HepG2 (cell line): ENCODE results near the gene TMEM220. TPM values are rescaled to one million over a fixed set of nuclear protein-coding genes. Genes with fewer than 3 reads are reported as not detected.

ENCODE experiments used
- ATAC-seq: fragments of 200-7000 bp; cut with Tn5 transposase; 3 replicates; pipeline ENCODE4 v1.9.1; 2020; ENCODE audit warnings: mild to moderate bottlenecking, moderate library complexity
- BruUV-seq: library from RNA; stranded (reverse); fragments of 400-500 nt; replicated peaks from 2 replicates; lab custom pipeline; 2021; lab: Mats Ljungman, UMichigan
- CTCF ChIA-PET: fragments of 300-600 bp; formaldehyde crosslinking; extraction: SDS; loops from one replicate; lab custom pipeline; 2021; ENCODE audit warnings: low total read pairs, inconsistent platforms, low intra/inter-chr PET ratio; lab: Yijun Ruan, JAX
- POLR2A ChIA-PET: fragments of 350-600 bp; sonication (Branson Sonifier 250); formaldehyde crosslinking; loops from one replicate; lab custom pipeline; 2020; ENCODE audit warnings: antibody characterized with exemption, inconsistent platforms; lab: Yijun Ruan, JAX
- DNase-seq: peaks from one replicate; pipeline ENCODE4 v3.0.0-alpha.2; 2015; ENCODE audit warnings: low spot score
- FAIRE-seq: peaks from 3 replicates; lab custom pipeline; 2011; peaks lifted over from hg19 to GRCh38; lab: Jason Lieb, UNC
- H2AFZ ChIP-seq: one replicate; pipeline ENCODE4 v1.6.1; 2011; ENCODE audit warnings: low read length, inconsistent platforms
- H3K27ac ChIP-seq: fragments of 300-600 bp; 3 replicates; pipeline ENCODE4 v1.8.0; 2011; ENCODE audit warnings: mixed run types, mild to moderate bottlenecking, mixed read lengths, low read length, inconsistent platforms; ENCODE audit not compliant: insufficient read depth; ENCODE audit errors: extremely low read length
- H3K27me3 ChIP-seq, 2 experiments: fragments of 200-600 bp in 1 of 2; 2 replicates in 1 of 2; 3 replicates in 1 of 2; pipeline versions ENCODE4 v1.6.0 to v1.8.0; 2011; ENCODE audit warnings: low read length in 2 of 2, mild to moderate bottlenecking in 2 of 2, moderate library complexity in 2 of 2, inconsistent platforms in 1 of 2; ENCODE audit not compliant: insufficient read depth in 2 of 2, control insufficient read depth in 1 of 2
- H3K36me3 ChIP-seq, 2 experiments: fragments of 200-600 bp in 1 of 2; replicated peaks in 1 of 2; 2 replicates in 1 of 2; 3 replicates in 1 of 2; pipeline versions ENCODE4 v1.5.1 to v1.8.0; 2011; ENCODE audit warnings: low read length in 2 of 2, inconsistent platforms in 1 of 2; ENCODE audit not compliant: insufficient read depth in 2 of 2, control insufficient read depth in 1 of 2
- H3K4me1 ChIP-seq: 2 replicates; pipeline ENCODE4 v1.5.1; 2012; ENCODE audit warnings: low read length, inconsistent platforms; ENCODE audit not compliant: insufficient read depth
- H3K4me2 ChIP-seq: 2 replicates; pipeline ENCODE4 v1.6.0; 2011; ENCODE audit warnings: low read depth, low read length, inconsistent platforms
- H3K4me3 ChIP-seq, 3 experiments: fragments of 200-600 bp in 1 of 3; sonication (generic), shearing (Covaris generic) in 1 of 3; replicated peaks in 1 of 3; 2 replicates each; pipeline ENCODE4 v1.5.1; 2011 to 2016; ENCODE audit warnings: low read length in 3 of 3, inconsistent platforms in 2 of 3, low read depth in 2 of 3, mild to moderate bottlenecking in 2 of 3, control low read depth in 1 of 3, mixed read lengths in 1 of 3; ENCODE audit not compliant: insufficient read depth in 1 of 3
- H3K79me2 ChIP-seq: one replicate; pipeline ENCODE4 v1.6.1; 2011; ENCODE audit warnings: low read length, inconsistent platforms; ENCODE audit not compliant: insufficient read depth
- H3K9ac ChIP-seq: 2 replicates; pipeline ENCODE4 v1.6.0; 2011; ENCODE audit warnings: mild to moderate bottlenecking, low read depth, low read length, inconsistent platforms; ENCODE audit not compliant: insufficient read depth
- H3K9me3 ChIP-seq: 2 replicates; pipeline ENCODE4 v1.5.1; 2012; ENCODE audit warnings: mild to moderate bottlenecking, low read length
- H4K20me1 ChIP-seq: 2 replicates; pipeline ENCODE4 v1.6.0; 2011; ENCODE audit warnings: inconsistent platforms, mild to moderate bottlenecking, low read length, moderate library complexity; ENCODE audit not compliant: insufficient read depth
- FOSL2 ChIP-seq: sonication (generic); formaldehyde crosslinking; IDR thresholded peaks from 2 replicates; pipeline ENCODE4 v1.4.0; 2020; ENCODE audit warnings: missing genetic modification reagents
- LBX2 ChIP-seq: sonication (generic); formaldehyde crosslinking; IDR thresholded peaks from 2 replicates; pipeline ENCODE4 v1.5.0; 2020; ENCODE audit warnings: missing genetic modification reagents, mild to moderate bottlenecking, borderline replicate concordance
- MAX ChIP-seq: IDR thresholded peaks from 2 replicates; pipeline ENCODE4 v1.6.1; 2012; ENCODE audit warnings: inconsistent platforms
- PCBP2 ChIP-seq: fragments of 200-400 bp; formaldehyde crosslinking; optimal IDR thresholded peaks from 2 replicates; pipeline ENCODE3; 2018; ENCODE audit warnings: low read length, low read depth; ENCODE audit not compliant: poor library complexity, severe bottlenecking
- SALL2 ChIP-seq: sonication (generic); formaldehyde crosslinking; IDR thresholded peaks from 2 replicates; pipeline ENCODE4 v1.8.1; 2023; ENCODE audit warnings: mild to moderate bottlenecking, missing genetic modification reagents, inconsistent platforms
- SP4 ChIP-seq: sonication (generic); formaldehyde crosslinking; IDR thresholded peaks from 2 replicates; pipeline ENCODE4 v1.8.1; 2023; ENCODE audit warnings: mild to moderate bottlenecking, missing genetic modification reagents
- TCF7 ChIP-seq: sonication (generic); IDR thresholded peaks from 2 replicates; pipeline ENCODE4 v1.6.1; 2016; ENCODE audit warnings: antibody characterized with exemption, low read depth
- ZNF326 ChIP-seq: sonication (generic); formaldehyde crosslinking; IDR thresholded peaks from 2 replicates; pipeline ENCODE4 v1.4.0; 2020; ENCODE audit warnings: missing genetic modification reagents, borderline replicate concordance
- ZNF34 ChIP-seq: sonication (generic); formaldehyde crosslinking; IDR thresholded peaks from 2 replicates; pipeline ENCODE4 v1.4.0; 2020; ENCODE audit warnings: mild to moderate bottlenecking, missing genetic modification reagents, borderline replicate concordance
- ZNF780A ChIP-seq: sonication (generic); formaldehyde crosslinking; IDR thresholded peaks from 2 replicates; pipeline ENCODE4 v1.8.0; 2022; ENCODE audit warnings: mild to moderate bottlenecking, missing genetic modification reagents, moderate library complexity
- ZSCAN30 ChIP-seq: sonication (generic); formaldehyde crosslinking; IDR thresholded peaks from 2 replicates; pipeline ENCODE4 v1.5.0; 2020; ENCODE audit warnings: mild to moderate bottlenecking, missing genetic modification reagents
- WGBS: methylation state at CpG from one replicate; pipeline ENCODE4 v1.1.6; 2017; ENCODE audit warnings: low lambda C conversion rate; 5-methylcytosine and 5-hydroxymethylcytosine counted together
- in situ Hi-C: cut with HindIII; loops from 2 replicates; pipeline ENCODE4 v1.10.0; 2017; ENCODE audit warnings: low pct_unique_long_range_greater_than_20kb; ENCODE audit not compliant: extremely low pct_ligation_motif_present
- intact Hi-C: fragments of 100-400 bp; cut with micrococcal nuclease; formaldehyde crosslinking; loops from one replicate; pipeline ENCODE4 v1.10.0; 2022; ENCODE audit not compliant: unreplicated experiment
- polyA plus RNA-seq, 8 experiments: library from polyadenylated mRNA; depleted of rRNA in 3 of 8; stranded (reverse) in 7 of 8; unstranded in 1 of 8; fragments of >200 nt; fragmentation: Illumina TruSeq in 4 of 8; extraction: Trizol in 4 of 8; gene quantifications; 2 replicates each; pipeline versions ENCODE4 v1.2.1 to v1.2.3, GENCODE V29; 2011 to 2016; ENCODE audit warnings: low read depth in 4 of 8, missing spikeins in 1 of 8, mixed read lengths in 1 of 8; ENCODE audit not compliant: insufficient read depth in 1 of 8
- total RNA-seq, 5 experiments: library from RNA; depleted of rRNA; stranded (reverse); fragments of >200 nt; fragmentation: Illumina TruSeq; extraction: Trizol; gene quantifications; 2 replicates each; pipeline ENCODE4 v1.2.3, GENCODE V29; 2016; ENCODE audit warnings: low read depth in 1 of 5
- TF ChIP-seq, protein P1 (sequence below): sonication (generic); formaldehyde crosslinking; IDR thresholded peaks from 2 replicates; pipeline ENCODE4 v1.5.0; 2020; ENCODE audit warnings: mild to moderate bottlenecking, missing genetic modification reagents, borderline replicate concordance
- TF ChIP-seq, protein P2 (sequence below): sonication (generic); formaldehyde crosslinking; IDR thresholded peaks from 2 replicates; pipeline ENCODE4 v1.4.0; 2020; ENCODE audit warnings: mild to moderate bottlenecking, missing genetic modification reagents

The TMEM220 gene
- total and polyA plus RNA-seq, 2 of the 13 experiments (the other 11 are each of a cell fraction or from before 2014, with no cell fraction given), result 1.3 to 2.2 TPM

- TF ChIP-seq ZSCAN30, result no peak
- TF ChIP-seq MAX, result no peak
- TF ChIP-seq, protein P1, sequence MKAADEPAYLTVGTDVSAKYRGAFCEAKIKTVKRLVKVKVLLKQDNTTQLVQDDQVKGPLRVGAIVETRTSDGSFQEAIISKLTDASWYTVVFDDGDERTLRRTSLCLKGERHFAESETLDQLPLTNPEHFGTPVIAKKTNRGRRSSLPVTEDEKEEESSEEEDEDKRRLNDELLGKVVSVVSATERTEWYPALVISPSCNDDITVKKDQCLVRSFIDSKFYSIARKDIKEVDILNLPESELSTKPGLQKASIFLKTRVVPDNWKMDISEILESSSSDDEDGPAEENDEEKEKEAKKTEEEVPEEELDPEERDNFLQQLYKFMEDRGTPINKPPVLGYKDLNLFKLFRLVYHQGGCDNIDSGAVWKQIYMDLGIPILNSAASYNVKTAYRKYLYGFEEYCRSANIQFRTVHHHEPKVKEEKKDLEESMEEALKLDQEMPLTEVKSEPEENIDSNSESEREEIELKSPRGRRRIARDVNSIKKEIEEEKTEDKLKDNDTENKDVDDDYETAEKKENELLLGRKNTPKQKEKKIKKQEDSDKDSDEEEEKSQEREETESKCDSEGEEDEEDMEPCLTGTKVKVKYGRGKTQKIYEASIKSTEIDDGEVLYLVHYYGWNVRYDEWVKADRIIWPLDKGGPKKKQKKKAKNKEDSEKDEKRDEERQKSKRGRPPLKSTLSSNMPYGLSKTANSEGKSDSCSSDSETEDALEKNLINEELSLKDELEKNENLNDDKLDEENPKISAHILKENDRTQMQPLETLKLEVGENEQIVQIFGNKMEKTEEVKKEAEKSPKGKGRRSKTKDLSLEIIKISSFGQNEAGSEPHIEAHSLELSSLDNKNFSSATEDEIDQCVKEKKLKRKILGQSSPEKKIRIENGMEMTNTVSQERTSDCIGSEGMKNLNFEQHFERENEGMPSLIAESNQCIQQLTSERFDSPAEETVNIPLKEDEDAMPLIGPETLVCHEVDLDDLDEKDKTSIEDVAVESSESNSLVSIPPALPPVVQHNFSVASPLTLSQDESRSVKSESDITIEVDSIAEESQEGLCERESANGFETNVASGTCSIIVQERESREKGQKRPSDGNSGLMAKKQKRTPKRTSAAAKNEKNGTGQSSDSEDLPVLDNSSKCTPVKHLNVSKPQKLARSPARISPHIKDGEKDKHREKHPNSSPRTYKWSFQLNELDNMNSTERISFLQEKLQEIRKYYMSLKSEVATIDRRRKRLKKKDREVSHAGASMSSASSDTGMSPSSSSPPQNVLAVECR (CRISPR knock-in tag), result no peak
- no peak for TF ChIP-seq ZNF34 (CRISPR knock-in tag)
- TF ChIP-seq ZNF780A, result no peak
- TF ChIP-seq SP4 (CRISPR knock-in tag), result no peak
Measured at GRCh38 chr17:10756185-10756584, 26.4 kb upstream of the TMEM220 start (continued).

GRCh38 chr17:10755592-10756127 is 25.8 kb upstream of the TMEM220 start:
- ChIA-PET CTCF (no interaction called here), POLR2A (no interaction called here)
- Histone ChIP-seq H3K4me1 (peaks cover 37% of the 10 kb centered on the region), H3K36me3 (no peaks in the 10 kb centered on the region), H3K4me3 (no peak overlapping the region), H3K27me3 (peaks cover 0 to 3% of the 10 kb centered on the region in 2 experiments; a peak in 2 of 5 replicates), H3K9me3 (no peaks in the 10 kb centered on the region), H3K79me2 (no peaks in the 10 kb centered on the region), H4K20me1 (no peaks in the 10 kb centered on the region), H3K9ac (no peak overlapping the region), H2AFZ (no peak overlapping the region), H3K27ac (no peak overlapping the region), H3K4me2 (no peak overlapping the region)
- TF ChIP-seq FOSL2 (CRISPR knock-in tag), result no peak
- no peak for TF ChIP-seq ZNF326 (CRISPR knock-in tag)
- TF ChIP-seq, protein P2, sequence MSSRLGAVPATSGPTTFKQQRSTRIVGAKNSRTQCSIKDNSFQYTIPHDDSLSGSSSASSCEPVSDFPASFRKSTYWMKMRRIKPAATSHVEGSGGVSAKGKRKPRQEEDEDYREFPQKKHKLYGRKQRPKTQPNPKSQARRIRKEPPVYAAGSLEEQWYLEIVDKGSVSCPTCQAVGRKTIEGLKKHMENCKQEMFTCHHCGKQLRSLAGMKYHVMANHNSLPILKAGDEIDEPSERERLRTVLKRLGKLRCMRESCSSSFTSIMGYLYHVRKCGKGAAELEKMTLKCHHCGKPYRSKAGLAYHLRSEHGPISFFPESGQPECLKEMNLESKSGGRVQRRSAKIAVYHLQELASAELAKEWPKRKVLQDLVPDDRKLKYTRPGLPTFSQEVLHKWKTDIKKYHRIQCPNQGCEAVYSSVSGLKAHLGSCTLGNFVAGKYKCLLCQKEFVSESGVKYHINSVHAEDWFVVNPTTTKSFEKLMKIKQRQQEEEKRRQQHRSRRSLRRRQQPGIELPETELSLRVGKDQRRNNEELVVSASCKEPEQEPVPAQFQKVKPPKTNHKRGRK (CRISPR knock-in tag), result peak; percentile 79; the same call in 1 of the 2 replicates
- no peak for TF ChIP-seq LBX2 (CRISPR knock-in tag)
- peak; percentile 38 for TF ChIP-seq PCBP2
- no peak for TF ChIP-seq SALL2 (CRISPR knock-in tag)
- no peak for TF ChIP-seq TCF7
- DNase-seq (no peak), ATAC-seq (no peak), FAIRE-seq (no peak)
- WGBS, result 31% methylated on average over 3 of the region's 3 CpGs
- in situ Hi-C loops, result no loop called here
- no TSS peak for BruUV-seq
- intact Hi-C loops, result loop anchor here (5.0 kb wide), 1 partner anchor 92 kb away; no protein-coding TSS in a partner anchor
